Vagina (tissue), 2 donors: ENCODE measurements around the gene C15orf40. TPM values are rescaled to one million over a fixed set of nuclear protein-coding genes. Genes with fewer than 3 reads are reported as not detected.

Experiments used
- DNase-seq, 2 donors: peaks; one replicate each; pipeline ENCODE4 v3.0.0-alpha.2; 2017; ENCODE audit errors: extremely low spot score in 2 of 2
- H3K27ac ChIP-seq: fragments of 200-600 bp; sonication (generic); one replicate; pipeline ENCODE4 v1.5.1; 2019
- H3K27me3 ChIP-seq: fragments of 200-600 bp; sonication (generic); one replicate; pipeline ENCODE4 v1.5.1; 2019
- H3K36me3 ChIP-seq, 2 donors: fragments of 200-600 bp; sonication (generic); one replicate each; pipeline ENCODE4 v1.5.1; 2017 to 2019
- H3K4me1 ChIP-seq: fragments of 200-600 bp; sonication (generic); one replicate; pipeline ENCODE4 v1.5.1; 2019
- H3K4me3 ChIP-seq, 2 donors: fragments of 200-600 bp; sonication (generic); 1 replicate in 1 of 2; 2 replicates in 1 of 2; pipeline ENCODE4 v1.5.1; 2016 to 2019
- H3K9me3 ChIP-seq: fragments of 200-600 bp; sonication (generic); one replicate; pipeline ENCODE4 v1.5.1; 2019
- POLR2A ChIP-seq, 2 donors: fragments of 450-650 bp; IDR thresholded peaks; one replicate each; pipeline ENCODE4 v1.6.1; 2017; ENCODE audit warnings: antibody characterized with exemption in 2 of 2, mild to moderate bottlenecking in 2 of 2, moderate library complexity in 2 of 2
- POLR2AphosphoS5 ChIP-seq, 2 donors: sonication (generic); formaldehyde crosslinking; IDR thresholded peaks; one replicate each; pipeline ENCODE4 v1.9.0; 2017; ENCODE audit warnings: antibody characterized with exemption in 2 of 2, mild to moderate bottlenecking in 2 of 2, low read depth in 1 of 2; ENCODE audit not compliant: insufficient read depth in 1 of 2
- intact Hi-C: fragments of 100-400 bp; cut with DNase I; formaldehyde crosslinking; loops from one replicate; pipeline ENCODE4 v1.15.1; 2023
- total RNA-seq: library from RNA; depleted of rRNA; stranded (reverse); fragments of >200 nt; gene quantifications from one replicate; pipeline ENCODE4 v1.2.3, GENCODE V29; 2016
- TF ChIP-seq, protein P1 (sequence below), 3 experiments: fragments of 450-650 bp in 2 of 3; fragments of 200-600 bp in 1 of 3; sonication (generic) in 1 of 3; IDR thresholded peaks; one replicate each; pipeline ENCODE4 v1.5.1; 2017 to 2019; ENCODE audit warnings: antibody characterized with exemption in 3 of 3, mild to moderate bottlenecking in 2 of 3, moderate library complexity in 2 of 3

The C15orf40 gene
- total RNA-seq, 1 donor from 2014 or later, result 6.9 TPM

DNA sequence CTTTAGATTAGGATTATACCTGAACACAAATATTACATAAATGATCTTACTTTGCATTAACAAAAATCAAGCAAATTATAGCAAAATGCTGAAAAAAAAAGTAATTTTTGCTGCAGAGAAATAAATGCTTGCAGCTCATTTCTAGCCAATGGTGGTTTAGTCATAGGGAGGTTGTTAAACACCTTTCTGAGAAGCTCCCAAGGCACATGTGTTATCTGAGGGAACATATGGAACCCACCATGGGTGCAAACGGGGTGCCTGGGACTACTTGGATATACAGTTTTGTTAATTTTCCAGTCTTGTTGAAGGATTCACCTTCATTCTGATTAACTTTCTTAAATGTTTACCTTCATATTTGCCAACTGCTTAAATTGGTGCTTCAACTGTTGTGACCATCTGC, 34.4 kb downstream of the C15orf40 start:
- TF ChIP-seq POLR2A (IDR thresholded peaks at IDR 0.05), result no peak
- TF ChIP-seq, protein P1, sequence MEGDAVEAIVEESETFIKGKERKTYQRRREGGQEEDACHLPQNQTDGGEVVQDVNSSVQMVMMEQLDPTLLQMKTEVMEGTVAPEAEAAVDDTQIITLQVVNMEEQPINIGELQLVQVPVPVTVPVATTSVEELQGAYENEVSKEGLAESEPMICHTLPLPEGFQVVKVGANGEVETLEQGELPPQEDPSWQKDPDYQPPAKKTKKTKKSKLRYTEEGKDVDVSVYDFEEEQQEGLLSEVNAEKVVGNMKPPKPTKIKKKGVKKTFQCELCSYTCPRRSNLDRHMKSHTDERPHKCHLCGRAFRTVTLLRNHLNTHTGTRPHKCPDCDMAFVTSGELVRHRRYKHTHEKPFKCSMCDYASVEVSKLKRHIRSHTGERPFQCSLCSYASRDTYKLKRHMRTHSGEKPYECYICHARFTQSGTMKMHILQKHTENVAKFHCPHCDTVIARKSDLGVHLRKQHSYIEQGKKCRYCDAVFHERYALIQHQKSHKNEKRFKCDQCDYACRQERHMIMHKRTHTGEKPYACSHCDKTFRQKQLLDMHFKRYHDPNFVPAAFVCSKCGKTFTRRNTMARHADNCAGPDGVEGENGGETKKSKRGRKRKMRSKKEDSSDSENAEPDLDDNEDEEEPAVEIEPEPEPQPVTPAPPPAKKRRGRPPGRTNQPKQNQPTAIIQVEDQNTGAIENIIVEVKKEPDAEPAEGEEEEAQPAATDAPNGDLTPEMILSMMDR (IDR thresholded peaks at IDR 0.05), result no peak
- no peak for TF ChIP-seq POLR2AphosphoS5 (IDR thresholded peaks at IDR 0.05; ENCODE audit: insufficient read depth in 1 of 2, low read depth in 1 of 2)
- DNase-seq, result no peak
- Histone ChIP-seq H3K4me1 (no peaks in the 10 kb centered on the region), H3K27ac (no peak overlapping the region), H3K9me3 (no peaks in the 10 kb centered on the region), H3K4me3 (no peak overlapping the region), H3K27me3 (no peaks in the 10 kb centered on the region), H3K36me3 (no peaks in the 10 kb centered on the region)
- intact Hi-C loops, result no loop called here

DNA sequence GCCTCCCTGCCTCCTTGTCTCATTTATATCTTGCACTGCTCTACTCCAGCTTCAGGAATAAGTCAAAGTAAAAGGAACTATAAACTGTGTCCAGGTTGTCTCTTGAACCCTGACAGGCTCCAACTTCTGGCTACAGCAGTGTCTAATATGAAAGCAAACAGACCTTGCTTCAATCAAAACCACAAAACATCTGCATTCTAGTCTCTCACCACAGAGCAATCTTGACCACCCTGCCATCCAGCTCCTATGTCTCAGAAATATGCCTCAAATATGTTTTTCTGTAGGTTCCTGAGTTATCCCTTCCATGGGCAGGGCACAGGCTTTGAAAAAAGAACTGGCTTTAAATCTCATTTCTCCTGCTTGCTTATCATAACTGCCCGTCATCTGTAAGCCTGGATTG, 38.4 kb downstream of the C15orf40 start:
- intact Hi-C loops, result no loop called here
- no peaks in the 10 kb centered on the region for H3K4me1 ChIP-seq
- no peaks in the 10 kb centered on the region for H3K36me3 ChIP-seq
- no peak overlapping the region for H3K4me3 ChIP-seq
- TF ChIP-seq POLR2AphosphoS5 (IDR thresholded peaks at IDR 0.05; ENCODE audit: insufficient read depth in 1 of 2, low read depth in 1 of 2) (no peak), POLR2A (IDR thresholded peaks at IDR 0.05) (no peak)
- TF ChIP-seq, protein P1 (IDR thresholded peaks at IDR 0.05), result no peak
- DNase-seq, result no peak
- no peaks in the 10 kb centered on the region for H3K9me3 ChIP-seq
- no peak overlapping the region for H3K27ac ChIP-seq
- no peaks in the 10 kb centered on the region for H3K27me3 ChIP-seq

DNA sequence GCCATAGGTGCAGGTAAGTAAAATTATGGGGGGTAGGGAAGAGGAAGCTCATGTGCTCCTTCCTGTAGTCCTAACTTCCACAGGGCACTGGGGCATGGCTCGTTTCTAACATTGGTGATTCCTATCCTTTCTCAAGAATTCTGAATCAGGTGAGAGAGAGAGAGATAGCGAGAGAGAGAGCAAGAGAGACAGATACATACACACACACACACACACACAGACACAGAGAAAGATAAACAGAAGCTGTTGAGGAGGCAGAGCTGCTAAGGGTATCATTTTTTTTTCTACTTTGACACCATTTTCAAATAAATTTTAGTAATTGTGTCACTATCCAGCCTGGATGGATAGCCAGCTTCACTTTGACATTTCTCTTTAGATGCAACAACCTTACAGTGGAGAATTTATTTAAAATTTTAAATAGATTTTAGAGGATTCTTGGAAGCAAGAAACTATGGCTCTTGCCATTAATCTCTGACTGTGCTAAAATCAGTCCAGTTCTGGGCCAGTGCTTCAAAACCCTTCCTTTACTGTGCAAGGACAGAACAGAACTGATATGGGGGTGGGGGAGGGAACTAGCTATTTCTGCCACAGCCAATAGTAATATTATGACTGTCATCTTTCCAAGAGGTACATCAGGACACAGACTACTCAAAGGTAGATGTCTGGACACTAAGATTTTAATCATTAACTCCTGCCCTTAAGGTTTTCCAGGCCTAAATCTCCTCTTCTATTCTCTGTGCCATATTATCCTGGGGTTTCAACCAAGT, 40.0 kb downstream of the C15orf40 start:
- H3K9me3 ChIP-seq, result no peaks in the 10 kb centered on the region
- intact Hi-C loops, result no loop called here
- no peaks in the 10 kb centered on the region for H3K36me3 ChIP-seq
- no peaks in the 10 kb centered on the region for H3K27me3 ChIP-seq
- no peaks in the 10 kb centered on the region for H3K4me1 ChIP-seq
- no peak for DNase-seq
- no peak overlapping the region for H3K4me3 ChIP-seq
- H3K27ac ChIP-seq, result no peak overlapping the region
- no peak for TF ChIP-seq POLR2A (IDR thresholded peaks at IDR 0.05)
- TF ChIP-seq, protein P1 (IDR thresholded peaks at IDR 0.05), result no peak
- TF ChIP-seq POLR2AphosphoS5 (IDR thresholded peaks at IDR 0.05; ENCODE audit: insufficient read depth in 1 of 2, low read depth in 1 of 2), result no peak

DNA sequence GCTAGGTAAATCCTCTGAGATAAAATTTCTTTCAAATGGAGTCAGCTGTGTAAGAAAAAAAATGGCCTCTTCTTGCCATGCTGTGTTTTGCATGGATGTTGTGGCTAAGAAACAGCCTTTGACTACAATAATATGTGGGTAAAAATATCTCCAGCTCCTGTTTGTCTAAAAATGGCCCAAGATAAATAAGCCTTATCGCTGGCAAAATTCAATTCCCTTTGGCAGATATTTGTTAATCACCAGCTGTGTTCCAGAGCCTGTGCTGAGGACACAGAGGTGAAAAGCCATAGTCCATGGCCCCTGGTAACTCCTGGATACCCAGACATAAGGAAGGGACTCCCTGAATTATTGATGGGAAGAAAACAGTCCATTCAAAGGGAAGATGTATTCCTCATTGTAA, 40.7 kb downstream of the C15orf40 start:
- Histone ChIP-seq H3K27me3 (no peaks in the 10 kb centered on the region), H3K4me3 (no peak overlapping the region), H3K36me3 (no peaks in the 10 kb centered on the region), H3K4me1 (no peaks in the 10 kb centered on the region), H3K27ac (no peak overlapping the region), H3K9me3 (no peaks in the 10 kb centered on the region)
- TF ChIP-seq, protein P1 (IDR thresholded peaks at IDR 0.05), result no peak
- TF ChIP-seq POLR2A (IDR thresholded peaks at IDR 0.05) (no peak), POLR2AphosphoS5 (IDR thresholded peaks at IDR 0.05; ENCODE audit: insufficient read depth in 1 of 2, low read depth in 1 of 2) (no peak)
- DNase-seq, result no peak
- intact Hi-C loops, result no loop called here

DNA sequence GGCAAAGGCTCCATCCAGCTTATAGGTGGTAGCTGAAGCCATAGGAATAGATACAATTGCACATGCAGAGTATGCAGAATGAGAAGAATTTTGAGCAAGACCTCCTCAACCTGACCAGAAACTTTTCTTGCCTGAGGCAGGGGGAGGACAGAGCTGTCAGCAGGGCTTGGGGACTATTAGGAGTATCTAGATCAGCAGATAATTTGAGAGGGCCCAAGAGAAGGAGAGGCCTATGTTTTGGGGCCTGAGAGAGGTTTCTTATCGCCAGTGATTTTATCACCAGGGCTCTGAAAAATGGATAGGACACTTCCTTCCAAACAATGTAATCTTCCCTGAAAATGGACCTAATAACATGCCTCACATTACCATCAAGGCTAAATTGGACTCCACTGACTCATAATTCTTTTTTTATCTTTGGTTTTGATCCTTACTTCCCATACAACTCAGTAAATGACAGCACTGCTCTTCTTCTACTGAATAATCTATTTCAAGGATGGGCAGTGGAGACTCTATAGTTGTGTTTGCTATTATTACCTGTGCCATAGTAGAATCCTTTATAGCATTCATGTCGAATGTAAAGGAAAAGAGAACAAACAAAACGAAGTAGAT, 41.3 kb downstream of the C15orf40 start:
- no peaks in the 10 kb centered on the region for H3K9me3 ChIP-seq
- TF ChIP-seq POLR2AphosphoS5 (IDR thresholded peaks at IDR 0.05; ENCODE audit: insufficient read depth in 1 of 2, low read depth in 1 of 2) (no peak), POLR2A (IDR thresholded peaks at IDR 0.05) (no peak)
- TF ChIP-seq, protein P1 (IDR thresholded peaks at IDR 0.05), result no peak
- no peak overlapping the region for H3K27ac ChIP-seq
- no peaks in the 10 kb centered on the region for H3K27me3 ChIP-seq
- H3K4me1 ChIP-seq, result no peaks in the 10 kb centered on the region
- no peaks in the 10 kb centered on the region for H3K36me3 ChIP-seq
- no peak overlapping the region for H3K4me3 ChIP-seq
- DNase-seq, result no peak
- intact Hi-C loops, result no loop called here
